GM19395 (cell line): Measurements from ENCODE around the gene CYP4F12.
"Not testable (repeated sequence)": the region's sequence is repeated elsewhere in the genome, so short reads cannot be mapped to it uniquely, and the experiment has no call there.

ENCODE experiments used
- ATAC-seq: cut with Tn5 transposase; IDR thresholded peaks from one replicate; pipeline ENCODE4 v1.9.1; 2021; ENCODE audit warnings: mild to moderate bottlenecking, moderate library complexity; ENCODE audit not compliant: unreplicated experiment

Gene CYP4F12

DNA sequence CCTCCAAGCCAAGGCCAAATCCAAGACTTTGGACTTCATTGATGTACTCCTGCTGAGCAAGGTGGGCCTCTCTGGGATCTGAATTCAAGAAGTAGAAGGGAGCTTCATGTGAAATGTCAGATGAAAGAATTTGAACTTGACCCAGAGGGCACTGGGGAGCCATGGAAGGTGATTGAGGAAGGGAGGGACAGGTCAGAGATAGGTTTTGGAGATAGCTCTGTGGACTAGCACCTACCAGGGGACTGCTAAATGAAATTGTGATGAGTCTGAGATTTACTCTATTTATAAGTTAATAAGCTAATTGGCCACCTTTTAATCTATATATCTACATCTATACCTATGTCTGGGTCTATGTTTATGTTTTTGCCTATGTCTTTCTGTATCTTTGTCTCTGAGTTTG is 22.8 kb upstream of the CYP4F12 start:
- ATAC-seq, result not testable (repeated sequence)

DNA sequence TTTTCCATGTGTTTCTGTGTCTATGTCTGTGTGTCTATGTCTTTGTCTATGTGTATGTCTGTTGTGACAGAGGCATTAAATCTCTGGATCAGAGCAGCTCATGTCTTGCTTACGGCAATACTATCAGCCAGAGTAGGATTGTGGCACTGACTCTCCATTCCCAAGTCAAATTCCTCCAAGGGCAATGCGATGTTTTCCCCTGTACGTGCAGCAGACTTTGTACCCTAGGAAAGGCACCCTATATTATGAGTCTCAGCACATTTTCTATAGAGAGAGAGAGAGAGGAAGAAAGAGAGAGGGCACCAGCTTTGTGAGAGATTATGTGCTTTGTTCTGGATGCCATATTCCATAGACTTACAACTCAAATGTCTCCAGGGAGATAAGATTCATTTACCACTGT is 21.1 kb upstream of the CYP4F12 start:
- ATAC-seq, result no peak

- ATAC-seq, result no peak
Observed at GRCh38 chr19:15652559-15653278, 20.2 kb upstream of the CYP4F12 start.

DNA sequence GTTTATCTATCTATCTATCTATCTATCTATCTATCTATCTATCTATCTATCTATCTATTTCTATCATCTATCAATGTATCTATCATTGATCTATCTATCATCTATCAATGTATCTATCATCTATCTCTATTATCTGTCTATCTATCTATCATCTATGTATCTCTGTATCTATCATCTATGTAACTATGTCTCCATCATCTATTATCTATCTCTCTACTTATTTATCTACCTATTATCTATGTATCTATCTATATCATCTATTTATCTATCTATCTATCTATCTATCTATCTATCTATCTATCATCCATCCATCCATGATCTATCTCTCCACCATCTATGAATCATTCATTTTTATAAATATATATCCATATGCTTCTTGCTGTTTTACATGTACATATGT is 16.4 kb upstream of the CYP4F12 start:
- no peak for ATAC-seq

GRCh38 chr19:15663247-15663646 is 9.6 kb upstream of the CYP4F12 start:
- no peak for ATAC-seq

- no peak for ATAC-seq
Observed at GRCh38 chr19:15666186-15666585, 6.7 kb upstream of the CYP4F12 start.

DNA sequence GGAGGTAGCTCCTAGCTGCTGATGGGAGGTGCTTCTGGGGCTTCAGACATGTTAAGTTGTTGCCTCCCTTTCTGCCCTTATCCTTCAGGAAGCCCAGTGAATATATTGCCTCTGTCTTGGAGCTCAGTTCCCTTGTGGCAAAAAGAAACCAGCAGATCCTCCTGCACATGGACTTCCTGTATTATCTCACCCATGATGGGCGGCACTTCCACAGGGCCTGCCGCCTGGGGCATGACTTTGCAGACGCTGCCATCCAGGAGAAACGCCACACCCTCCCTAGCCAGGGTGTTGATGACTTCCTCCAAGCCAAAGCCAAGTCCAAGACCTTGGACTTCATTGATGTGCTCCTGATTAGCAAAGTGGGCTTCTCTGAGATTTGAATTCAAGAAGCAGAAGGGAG is 6.0 kb upstream of the CYP4F12 start:
- ATAC-seq, result no peak

GRCh38 chr19:15669440-15669839 is 3.4 kb upstream of the CYP4F12 start:
- ATAC-seq, result no peak

GRCh38 chr19:15669891-15670290 is 3.0 kb upstream of the CYP4F12 start:
- ATAC-seq, result no peak

- ATAC-seq, result no peak
Observed at GRCh38 chr19:15671237-15671821, 1.6 kb upstream of the CYP4F12 start.

DNA sequence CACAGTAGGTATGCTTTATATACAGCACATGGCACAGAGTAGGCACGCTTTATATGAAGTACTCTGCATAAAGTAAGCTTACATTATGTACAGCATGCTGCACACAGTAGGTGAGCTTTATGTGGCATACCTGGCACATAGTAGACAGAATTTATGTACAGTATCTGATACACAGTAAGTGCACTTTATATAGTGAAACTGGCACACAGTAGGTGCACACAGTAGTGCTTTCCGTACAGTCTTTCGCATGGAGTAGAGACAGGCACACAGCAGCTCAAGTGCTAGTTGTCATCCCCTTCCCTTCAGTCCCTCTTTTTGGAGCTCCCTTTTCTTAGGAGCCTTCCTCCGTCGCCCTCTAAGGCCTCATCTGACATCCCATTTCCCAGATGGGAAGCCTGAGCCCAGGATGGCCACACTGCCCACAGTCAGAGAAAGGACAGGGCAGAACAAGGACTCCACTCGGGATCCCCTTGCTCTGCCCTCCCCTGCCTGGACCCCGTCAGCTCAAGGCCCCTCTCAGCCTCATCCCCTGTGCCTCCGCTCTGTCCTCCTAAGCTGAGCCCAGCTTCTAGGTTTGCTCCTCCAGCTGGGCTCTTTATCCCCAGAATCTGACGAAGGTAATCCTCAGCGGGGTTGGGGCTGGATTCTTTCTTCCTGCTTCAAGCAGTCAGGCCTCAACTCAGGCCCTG is 852 bp upstream of the CYP4F12 start:
- no peak for ATAC-seq

DNA sequence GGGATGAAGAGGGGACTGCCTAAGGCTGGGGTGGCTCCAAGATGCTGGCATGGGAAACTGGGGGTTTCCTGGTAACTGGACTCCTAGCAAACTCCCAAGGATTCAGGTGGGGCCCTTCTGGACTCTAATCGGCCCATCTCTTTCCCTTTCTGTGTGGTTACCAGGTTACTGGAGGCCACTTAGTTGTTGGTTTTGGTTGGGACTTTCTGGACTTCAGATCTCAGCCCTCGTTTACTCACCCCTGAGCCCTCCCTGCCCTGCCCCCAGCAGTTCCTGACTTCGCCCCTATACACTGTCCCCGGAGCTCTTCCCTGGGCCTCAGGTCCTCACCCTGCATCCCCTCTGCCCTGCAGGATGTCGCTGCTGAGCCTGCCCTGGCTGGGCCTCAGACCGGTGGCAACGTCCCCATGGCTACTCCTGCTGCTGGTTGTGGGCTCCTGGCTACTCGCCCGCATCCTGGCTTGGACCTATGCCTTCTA is 328 bp downstream of the CYP4F12 start:
- ATAC-seq, result no peak

DNA sequence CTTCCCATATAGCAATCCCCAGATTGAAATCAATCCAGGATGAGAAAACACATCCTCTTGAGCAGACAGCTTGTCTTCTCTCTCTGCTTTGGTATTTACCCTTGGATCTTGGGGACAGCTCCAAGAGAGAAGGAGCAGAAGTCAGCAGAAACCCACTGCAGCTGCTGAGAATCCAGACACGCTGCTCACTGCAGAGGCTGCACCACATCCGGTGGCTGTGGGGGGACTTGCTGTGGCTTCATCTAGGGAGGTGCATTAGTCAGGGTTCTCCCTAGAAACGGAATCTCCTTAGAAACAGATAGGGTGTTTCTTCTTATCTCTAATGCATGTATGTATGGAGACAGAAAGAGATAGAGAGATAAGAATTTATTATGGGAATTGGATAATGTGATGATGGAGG is 2.7 kb downstream of the CYP4F12 start:
- ATAC-seq, result no peak

DNA sequence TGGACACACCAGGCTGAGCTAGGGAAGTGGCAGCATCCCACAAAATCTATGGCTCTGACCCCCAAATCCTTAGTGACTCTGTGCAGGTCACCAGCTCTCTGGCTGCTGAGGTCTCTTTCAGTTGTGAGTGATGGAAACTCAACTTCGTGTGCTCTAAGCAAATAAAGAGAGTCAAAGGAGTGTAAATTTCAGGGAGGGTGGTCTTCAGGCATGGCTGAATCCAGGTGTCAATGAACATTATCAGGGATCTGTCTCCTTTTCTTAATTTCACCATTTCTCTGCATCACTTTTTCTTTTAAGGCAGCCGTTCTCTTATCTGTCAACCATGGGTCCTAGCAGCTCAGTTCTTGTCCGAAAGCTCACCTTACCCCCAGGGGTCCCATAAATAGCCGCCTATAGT is 6.2 kb downstream of the CYP4F12 start:
- no peak for ATAC-seq

DNA sequence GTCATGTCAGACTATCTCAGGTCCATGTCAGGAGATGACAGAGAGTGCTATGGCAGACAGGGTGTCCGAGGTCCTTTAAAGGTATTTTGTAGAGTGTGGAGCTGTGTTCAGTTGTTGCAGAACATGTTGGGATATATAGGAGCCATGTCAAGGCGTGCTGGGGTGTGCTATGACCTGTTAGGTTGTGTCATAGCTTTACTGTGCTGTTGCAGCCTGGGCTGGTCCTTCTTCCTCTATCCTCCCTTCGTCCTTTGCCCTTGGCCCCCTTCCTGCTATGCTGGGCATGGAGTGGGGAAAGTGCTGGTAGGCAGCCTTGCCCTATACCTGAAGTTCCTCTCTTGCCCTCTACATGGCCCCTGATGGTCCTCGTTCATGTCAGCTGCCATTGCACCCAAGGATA is 7.0 kb downstream of the CYP4F12 start:
- not testable (repeated sequence) for ATAC-seq

DNA sequence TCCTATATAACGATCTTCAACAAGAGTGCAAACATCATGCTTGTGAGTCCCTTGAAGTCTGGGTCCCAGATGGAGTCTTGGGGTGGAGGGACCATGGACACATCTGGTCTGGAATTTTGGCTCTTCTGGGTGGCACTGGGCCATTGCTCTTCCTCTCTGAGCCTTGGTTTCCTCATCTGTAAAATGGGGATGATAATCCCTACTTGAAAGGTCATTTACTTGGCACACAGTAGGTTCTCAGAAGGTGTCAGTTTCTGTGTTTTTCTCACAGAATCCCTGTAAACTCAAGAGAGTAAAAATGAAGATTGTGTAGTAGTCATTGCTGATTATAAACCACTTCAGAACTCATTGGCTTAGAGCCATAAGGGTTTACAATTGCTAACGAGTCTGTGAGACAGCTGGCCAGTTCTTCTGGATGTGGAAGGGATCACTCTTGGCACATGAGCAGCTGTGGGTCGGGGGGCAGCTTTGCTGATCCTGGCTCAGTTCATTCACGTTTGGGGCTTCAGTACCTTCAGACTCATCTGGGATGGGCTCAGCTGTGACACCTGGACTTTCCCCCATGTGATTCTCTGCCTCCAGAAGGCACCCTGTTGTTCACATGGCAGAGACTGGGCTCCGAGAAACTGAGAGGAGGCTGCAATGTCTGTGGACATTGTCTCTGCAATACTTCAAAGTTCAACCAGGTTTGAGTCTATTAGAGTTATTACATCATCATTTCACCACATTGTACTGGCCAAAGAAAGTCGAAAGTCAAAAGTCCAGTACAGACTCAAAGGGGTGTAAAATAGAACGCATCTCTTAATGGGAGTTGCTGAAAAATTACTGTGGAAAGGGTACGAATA is 7.8 kb downstream of the CYP4F12 start:
- no peak for ATAC-seq

GRCh38 chr19:15683411-15683810 is 10.5 kb downstream of the CYP4F12 start:
- no peak for ATAC-seq

- no peak for ATAC-seq
Observed at GRCh38 chr19:15684828-15685227, 11.9 kb downstream of the CYP4F12 start.

- ATAC-seq, result no peak
Observed at GRCh38 chr19:15696654-15697194, 23.8 kb downstream of the CYP4F12 start.

GRCh38 chr19:15701757-15702533 is 29.1 kb downstream of the CYP4F12 start:
- no peak for ATAC-seq
